Esophagus (tissue), 2 donors: Measurements from ENCODE around the gene ACKR3. TPM values are rescaled to one million over a fixed set of nuclear protein-coding genes. Genes with fewer than 3 reads are reported as not detected.

Source experiments
- H3K27ac ChIP-seq, 2 donors: one replicate each; pipeline ENCODE4 v1.5.1; 2013; ENCODE audit warnings: low read depth in 2 of 2, mild to moderate bottlenecking in 2 of 2, inconsistent platforms in 1 of 2, low read length in 1 of 2, moderate library complexity in 1 of 2
- H3K27me3 ChIP-seq, 2 donors: one replicate each; pipeline ENCODE4 v1.6.1; 2013; ENCODE audit warnings: low read length in 2 of 2, control low read depth in 1 of 2, mild to moderate bottlenecking in 1 of 2; ENCODE audit not compliant: insufficient read depth in 2 of 2, control insufficient read depth in 1 of 2
- H3K36me3 ChIP-seq, 2 donors: one replicate each; pipeline ENCODE4 v1.6.1; 2013; ENCODE audit warnings: low read length in 1 of 2; ENCODE audit not compliant: control insufficient read depth in 2 of 2, insufficient read depth in 2 of 2
- H3K4me1 ChIP-seq, 2 donors: one replicate each; pipeline ENCODE4 v1.6.1; 2013; ENCODE audit warnings: low read length in 1 of 2; ENCODE audit not compliant: control insufficient read depth in 2 of 2, insufficient read depth in 2 of 2
- H3K4me3 ChIP-seq, 2 donors: one replicate each; pipeline ENCODE4 v1.5.1; 2013; ENCODE audit warnings: low read length in 2 of 2, mild to moderate bottlenecking in 2 of 2, low read depth in 1 of 2, moderate library complexity in 1 of 2
- H3K9me3 ChIP-seq, 2 donors: one replicate each; pipeline ENCODE4 v1.6.1; 2013; ENCODE audit warnings: mild to moderate bottlenecking in 2 of 2, low read depth in 1 of 2, low read length in 1 of 2, moderate library complexity in 1 of 2; ENCODE audit not compliant: control insufficient read depth in 2 of 2, insufficient read depth in 1 of 2
- WGBS, 2 donors: extraction: QIAGEN DNeasy Blood & Tissue Kit; methylation state at CpG; one replicate each; pipeline ENCODE4 v1.1.7; 2013; 5-methylcytosine and 5-hydroxymethylcytosine counted together
- polyA plus RNA-seq, 2 donors: library from polyadenylated mRNA; stranded (reverse); fragments of 200-250 nt; gene quantifications; one replicate each; pipeline ENCODE4 v1.2.3, GENCODE V29; 2013
- donor health status: healthy with polysubstance abuse.
- donor health status: Bipolar disorder and iron deficiency.

ACKR3 gene
- polyA plus RNA-seq, 2 donors, result 7.3 to 20.6 TPM

GRCh38 chr2:236631281-236631855, 61.7 kb downstream of the ACKR3 start:
- Histone ChIP-seq H3K4me1 (peaks cover 0 to 4% of the 10 kb centered on the region in 2 donors), H3K4me3 (no peak overlapping the region), H3K27me3 (no peaks in the 10 kb centered on the region), H3K36me3 (no peaks in the 10 kb centered on the region), H3K9me3 (no peaks in the 10 kb centered on the region), H3K27ac (no peak overlapping the region)
- 38 to 40% methylated on average over 15 of the region's 15 CpGs for WGBS, 2 donors

- H3K9me3 ChIP-seq, result no peaks in the 10 kb centered on the region
- no peak overlapping the region for H3K27ac ChIP-seq
- H3K4me1 ChIP-seq, result peaks cover 0 to 4% of the 10 kb centered on the region in 2 donors
- H3K4me3 ChIP-seq, result no peak overlapping the region
- 91 to 92% methylated on average over 11 of the region's 11 CpGs for WGBS, 2 donors
- no peaks in the 10 kb centered on the region for H3K27me3 ChIP-seq
- no peaks in the 10 kb centered on the region for H3K36me3 ChIP-seq
Measured at GRCh38 chr2:236631856-236632291, 62.2 kb downstream of the ACKR3 start.
